ENCODE data around the gene KIF6. TPM values are rescaled to one million over a fixed set of nuclear protein-coding genes. Genes with fewer than 3 reads are reported as not detected.

Gene KIF6
- total RNA-seq, 1 donor from 2014 or later: 1.3 TPM

- Mint-ChIP-seq H3K4me1 (ENCODE audit: unreplicated experiment) (peaks cover 34% of the 10 kb centered on the region), H3K27me3 (ENCODE audit: unreplicated experiment) (no peaks in the 10 kb centered on the region), H3K36me3 (ENCODE audit: unreplicated experiment) (peaks cover 2% of the 10 kb centered on the region), H3K4me3 (ENCODE audit: unreplicated experiment) (no peak overlapping the region), H3K9me3 (ENCODE audit: unreplicated experiment) (peaks cover 6% of the 10 kb centered on the region), H3K27ac (ENCODE audit: unreplicated experiment) (no peak overlapping the region)
- no peak for TF ChIP-seq CTCF (IDR thresholded peaks at IDR 0.05)
- no peak for DNase-seq (ENCODE audit: extremely low spot score, unreplicated experiment)
These were observed 346.8 kb downstream of the KIF6 start for GRCh38 chr6:39378175-39378959.

- H3K4me1 Mint-ChIP-seq (ENCODE audit: unreplicated experiment): peaks cover 28% of the 10 kb centered on the region
- no peaks in the 10 kb centered on the region for H3K27me3 Mint-ChIP-seq (ENCODE audit: unreplicated experiment)
- H3K4me3 Mint-ChIP-seq (ENCODE audit: unreplicated experiment): no peak overlapping the region
- H3K36me3 Mint-ChIP-seq (ENCODE audit: unreplicated experiment): no peaks in the 10 kb centered on the region
- no peaks in the 10 kb centered on the region for H3K9me3 Mint-ChIP-seq (ENCODE audit: unreplicated experiment)
- peak overlapping the region; percentile 80 for H3K27ac Mint-ChIP-seq (ENCODE audit: unreplicated experiment)
- DNase-seq (ENCODE audit: extremely low spot score, unreplicated experiment): peak; percentile 90
- peak; percentile 90 for TF ChIP-seq CTCF (IDR thresholded peaks at IDR 0.05)
These were observed 347.7 kb downstream of the KIF6 start for GRCh38 chr6:39377539-39377950.

GRCh38 chr6:39375405-39375804 is 349.8 kb downstream of the KIF6 start:
- no peaks in the 10 kb centered on the region for H3K9me3 Mint-ChIP-seq (ENCODE audit: unreplicated experiment)
- no peak overlapping the region for H3K4me3 Mint-ChIP-seq (ENCODE audit: unreplicated experiment)

GRCh38 chr6:39370390-39370789 is 354.8 kb downstream of the KIF6 start:
- H3K9me3 Mint-ChIP-seq (ENCODE audit: unreplicated experiment): no peaks in the 10 kb centered on the region
- H3K4me1 Mint-ChIP-seq (ENCODE audit: unreplicated experiment): peaks cover 2% of the 10 kb centered on the region
- no peak overlapping the region for H3K4me3 Mint-ChIP-seq (ENCODE audit: unreplicated experiment)
- no peak overlapping the region for H3K27ac Mint-ChIP-seq (ENCODE audit: unreplicated experiment)
- no peak for DNase-seq (ENCODE audit: extremely low spot score, unreplicated experiment)
- no peaks in the 10 kb centered on the region for H3K36me3 Mint-ChIP-seq (ENCODE audit: unreplicated experiment)
- H3K27me3 Mint-ChIP-seq (ENCODE audit: unreplicated experiment): no peaks in the 10 kb centered on the region
- TF ChIP-seq CTCF (IDR thresholded peaks at IDR 0.05): no peak

More at GRCh38 chr6:39375405-39375804, 349.8 kb downstream of the KIF6 start:
- Mint-ChIP-seq H3K36me3 (ENCODE audit: unreplicated experiment) (no peaks in the 10 kb centered on the region), H3K27me3 (ENCODE audit: unreplicated experiment) (no peaks in the 10 kb centered on the region), H3K27ac (ENCODE audit: unreplicated experiment) (no peak overlapping the region), H3K4me1 (ENCODE audit: unreplicated experiment) (peaks cover 16% of the 10 kb centered on the region)
- TF ChIP-seq CTCF (IDR thresholded peaks at IDR 0.05): no peak
- no peak for DNase-seq (ENCODE audit: extremely low spot score, unreplicated experiment)

- Mint-ChIP-seq H3K27ac (ENCODE audit: unreplicated experiment) (no peak overlapping the region), H3K4me1 (ENCODE audit: unreplicated experiment) (peaks cover 2% of the 10 kb centered on the region), H3K4me3 (ENCODE audit: unreplicated experiment) (no peak overlapping the region), H3K9me3 (ENCODE audit: unreplicated experiment) (no peaks in the 10 kb centered on the region), H3K36me3 (ENCODE audit: unreplicated experiment) (no peaks in the 10 kb centered on the region), H3K27me3 (ENCODE audit: unreplicated experiment) (no peaks in the 10 kb centered on the region)
- no peak for DNase-seq (ENCODE audit: extremely low spot score, unreplicated experiment)
- TF ChIP-seq CTCF (IDR thresholded peaks at IDR 0.05): peak; percentile 41
These were observed 355.2 kb downstream of the KIF6 start for GRCh38 chr6:39369987-39370386.

Data from osteocyte (in vitro differentiated cells).